IPS-18c (cell line): ENCODE results near the gene PIK3R5.

Experiments used
- H3K4me3 ChIP-seq: 2 replicates; pipeline ENCODE4 v1.7.0; 2013; ENCODE audit warnings: low read depth, mild to moderate bottlenecking, low read length, moderate library complexity; ENCODE audit not compliant: insufficient read depth
- H3K9me3 ChIP-seq: one replicate; pipeline ENCODE4 v1.6.1; 2013; ENCODE audit warnings: mild to moderate bottlenecking, low read length, moderate library complexity; ENCODE audit not compliant: control insufficient read depth, insufficient read depth

Gene PIK3R5

GRCh38 chr17:8961829-8962228 lies 3.7 kb downstream of the PIK3R5 start:
- Histone ChIP-seq H3K9me3 (no peaks in the 10 kb centered on the region), H3K4me3 (no peak overlapping the region)

DNA sequence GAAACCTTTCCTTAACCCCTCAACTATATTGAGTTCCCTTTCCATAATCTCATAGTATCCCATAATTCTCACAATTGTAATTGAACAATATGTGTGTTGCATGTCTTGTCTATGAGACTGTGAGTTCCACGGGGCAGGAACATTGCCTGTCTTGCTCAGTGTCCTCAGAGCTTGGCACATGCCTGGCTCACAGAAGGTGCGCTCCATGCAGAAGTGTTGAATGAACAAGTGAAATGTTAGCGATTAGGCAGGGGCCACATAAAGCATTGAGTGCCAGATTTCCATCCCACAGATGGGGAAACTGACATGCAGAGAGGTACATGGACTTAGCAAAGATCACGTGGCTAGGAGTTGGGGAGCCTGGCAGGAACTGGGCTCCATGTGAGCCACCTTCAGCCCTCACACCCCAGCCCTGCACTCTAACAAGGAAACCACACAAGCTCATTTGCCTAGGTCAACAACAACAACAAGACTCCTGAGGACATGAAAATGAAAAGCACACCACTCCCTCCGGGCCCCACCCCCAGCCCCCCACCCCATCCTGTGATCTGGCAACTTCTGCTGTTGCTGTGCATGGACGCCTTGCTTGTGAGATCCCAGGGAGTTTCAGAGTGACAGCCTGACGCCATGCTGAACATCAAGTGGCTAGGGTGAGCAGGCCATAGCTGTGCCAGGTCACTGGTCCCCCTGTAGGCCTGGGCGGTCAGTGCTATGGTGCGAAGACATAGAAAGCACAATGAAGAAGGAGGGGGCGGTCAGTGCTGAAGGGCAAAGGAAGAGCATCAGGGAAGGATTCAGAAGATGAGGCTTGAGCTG lies 5.0 kb downstream of the PIK3R5 start:
- Histone ChIP-seq H3K9me3 (no peaks in the 10 kb centered on the region), H3K4me3 (no peak overlapping the region; the same call in 1 of the 2 replicates)

GRCh38 chr17:8959312-8959918 lies 6.1 kb downstream of the PIK3R5 start:
- no peaks in the 10 kb centered on the region for H3K9me3 ChIP-seq
- no peak overlapping the region for H3K4me3 ChIP-seq

GRCh38 chr17:8957721-8958120 lies 7.8 kb downstream of the PIK3R5 start:
- H3K4me3 ChIP-seq: no peak overlapping the region

DNA sequence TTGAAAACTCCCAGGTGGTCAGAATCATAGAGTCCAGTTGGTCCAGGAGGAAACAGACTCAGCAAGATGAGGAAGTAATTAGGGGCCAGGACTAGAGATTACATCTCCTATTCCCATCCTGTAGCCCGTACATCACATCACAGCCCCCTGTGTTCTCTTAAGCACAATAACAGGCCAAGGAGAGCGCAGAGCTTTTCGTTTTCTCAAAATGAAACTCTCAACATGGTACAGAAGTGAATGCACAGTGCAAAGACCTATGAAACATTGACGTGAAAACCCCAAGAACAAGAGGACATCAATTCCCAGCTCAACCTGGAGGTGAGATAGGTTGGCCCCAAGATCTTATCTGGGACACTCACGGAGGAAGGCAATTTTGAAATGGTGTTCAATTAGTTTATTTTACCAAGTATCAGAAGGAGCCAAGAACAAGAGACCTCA lies 9.0 kb downstream of the PIK3R5 start:
- Histone ChIP-seq H3K4me3 (no peak overlapping the region), H3K9me3 (no peaks in the 10 kb centered on the region)

More at GRCh38 chr17:8957721-8958120, 7.8 kb downstream of the PIK3R5 start:
- H3K9me3 ChIP-seq: no peaks in the 10 kb centered on the region

GRCh38 chr17:8955021-8955959 lies 10.2 kb downstream of the PIK3R5 start:
- no peak overlapping the region for H3K4me3 ChIP-seq
- H3K9me3 ChIP-seq: no peaks in the 10 kb centered on the region

DNA sequence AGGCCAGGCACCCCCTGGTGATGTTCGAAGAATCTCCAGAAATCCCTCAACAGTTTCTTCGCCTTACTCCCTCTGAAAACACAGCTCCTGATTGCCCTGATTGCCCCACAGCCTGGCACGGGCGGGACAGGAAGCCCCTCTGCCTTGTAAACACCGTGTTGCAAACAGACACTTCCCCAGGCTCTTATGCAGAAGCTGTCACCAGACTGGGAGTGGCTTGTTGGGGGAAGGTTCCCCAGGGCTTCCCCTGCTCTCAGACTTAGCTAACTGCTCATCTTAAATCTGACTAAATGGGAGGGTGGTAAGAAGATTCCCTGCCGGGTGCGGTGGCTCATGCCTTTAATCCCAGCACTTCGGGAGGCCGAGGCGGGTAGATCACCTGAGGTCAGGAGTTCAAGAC lies 11.2 kb downstream of the PIK3R5 start:
- Histone ChIP-seq H3K9me3 (no peaks in the 10 kb centered on the region), H3K4me3 (no peak overlapping the region)

DNA sequence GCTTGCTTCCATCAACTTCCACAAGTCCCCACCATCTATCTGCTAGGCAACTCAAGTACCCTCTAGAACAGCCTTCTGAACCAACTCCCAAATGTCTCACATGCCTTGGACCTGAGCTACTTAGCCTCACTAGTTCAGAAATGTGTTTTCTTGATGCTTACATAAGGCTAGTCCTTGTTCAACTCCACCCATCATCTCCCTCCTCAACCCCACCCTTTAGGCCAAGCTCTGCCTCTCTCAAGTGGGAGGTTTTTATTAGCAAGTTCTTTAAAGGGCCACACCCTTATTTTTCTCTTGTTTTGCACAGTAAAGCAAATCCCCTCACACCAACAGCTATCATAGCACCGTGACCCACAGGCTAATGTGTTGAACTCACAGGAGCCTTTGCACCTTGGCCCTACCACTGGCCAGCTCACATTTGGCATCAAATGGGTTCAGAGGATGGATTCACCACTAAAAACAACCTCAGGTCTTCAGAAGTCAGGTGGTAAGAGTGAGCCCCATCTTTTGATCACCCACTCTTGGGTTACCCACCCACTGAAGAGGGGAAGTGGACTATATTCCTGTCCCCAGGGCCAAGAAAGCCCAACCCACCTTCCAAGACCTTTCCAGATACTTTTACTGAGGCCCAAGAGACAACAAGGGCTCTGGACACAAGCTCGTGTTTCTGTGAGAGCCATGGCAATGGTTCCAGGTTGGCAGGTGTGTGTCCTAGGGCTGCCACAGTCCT lies 12.2 kb downstream of the PIK3R5 start:
- no peak overlapping the region for H3K4me3 ChIP-seq
- H3K9me3 ChIP-seq: no peaks in the 10 kb centered on the region

GRCh38 chr17:8952191-8952590 lies 13.3 kb downstream of the PIK3R5 start:
- no peak overlapping the region for H3K4me3 ChIP-seq
- H3K9me3 ChIP-seq: no peaks in the 10 kb centered on the region

DNA sequence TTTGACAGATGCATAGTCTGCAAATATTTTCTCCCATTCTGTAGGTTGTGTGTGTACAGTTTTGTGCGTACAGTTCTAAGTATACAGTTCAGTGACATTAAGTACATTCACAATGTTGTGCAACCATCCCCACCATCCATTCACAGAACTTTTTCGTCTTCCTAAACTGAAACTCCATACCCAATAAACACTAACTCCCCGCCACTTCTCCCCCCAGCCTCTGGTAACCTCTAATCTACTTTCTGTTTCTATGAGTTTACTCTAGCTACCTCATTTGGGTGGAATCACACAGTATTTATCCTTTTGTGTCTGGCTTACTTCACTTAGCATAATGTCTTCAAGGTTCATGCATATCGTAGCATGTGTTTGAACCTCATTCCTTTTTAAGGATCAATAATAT lies 14.3 kb downstream of the PIK3R5 start:
- Histone ChIP-seq H3K9me3 (no peaks in the 10 kb centered on the region), H3K4me3 (no peak overlapping the region)

DNA sequence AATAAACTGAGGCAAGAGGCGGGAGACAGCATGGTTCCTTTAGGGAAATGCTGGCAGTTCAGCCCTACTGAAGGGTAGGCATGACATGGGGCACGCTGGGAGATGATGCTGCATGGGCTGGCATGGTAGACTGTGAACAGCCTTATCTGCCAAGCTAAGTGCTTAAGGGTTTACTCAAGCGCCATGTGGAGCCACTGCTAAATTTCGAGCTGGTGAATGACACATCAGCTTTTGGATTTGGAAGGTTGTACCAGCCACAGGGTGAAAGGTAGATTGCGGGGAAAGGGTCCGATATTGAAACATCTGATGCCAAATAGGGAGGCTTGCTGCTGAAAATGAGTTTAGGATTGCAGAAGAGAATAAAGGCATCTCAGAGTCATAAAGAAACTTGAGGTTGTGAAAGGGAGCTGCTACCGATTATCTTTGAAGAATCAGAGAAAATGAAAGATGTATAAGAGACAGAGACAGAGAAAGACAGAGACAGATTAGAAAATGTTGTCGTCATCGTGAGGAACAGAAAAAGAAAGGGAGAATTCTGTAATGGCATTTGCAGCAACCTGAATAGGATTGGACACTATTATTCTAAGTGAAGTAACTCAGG lies 16.3 kb downstream of the PIK3R5 start:
- H3K4me3 ChIP-seq: no peak overlapping the region

GRCh38 chr17:8948462-8948861 lies 17.0 kb downstream of the PIK3R5 start:
- H3K4me3 ChIP-seq: no peak overlapping the region
- H3K9me3 ChIP-seq: no peaks in the 10 kb centered on the region

More for the DNA sequence above, 16.3 kb downstream of the PIK3R5 start:
- H3K9me3 ChIP-seq: no peaks in the 10 kb centered on the region

DNA sequence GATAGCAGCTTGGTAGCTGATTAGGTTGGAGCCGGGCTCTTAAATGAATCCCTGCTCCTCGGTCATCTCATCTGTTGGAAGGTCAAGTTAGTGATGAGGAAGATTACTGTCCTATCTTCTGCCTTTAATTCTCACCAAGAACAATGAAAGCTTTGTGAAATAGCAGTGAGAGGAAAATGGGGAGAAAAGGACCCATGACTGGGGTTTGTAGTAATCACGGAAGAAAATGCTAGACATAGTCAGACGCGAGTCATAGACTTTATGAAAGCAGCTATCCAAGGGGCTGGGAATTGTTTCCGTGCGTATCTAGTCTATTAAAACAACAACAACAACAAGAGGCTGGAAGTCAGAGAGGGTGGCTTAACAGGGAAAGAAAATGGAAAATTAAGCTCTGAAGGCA lies 18.3 kb downstream of the PIK3R5 start:
- Histone ChIP-seq H3K4me3 (no peak overlapping the region), H3K9me3 (no peaks in the 10 kb centered on the region)

GRCh38 chr17:8946476-8946875 lies 19.0 kb downstream of the PIK3R5 start:
- no peaks in the 10 kb centered on the region for H3K9me3 ChIP-seq
- no peak overlapping the region for H3K4me3 ChIP-seq

GRCh38 chr17:8946071-8946470 lies 19.4 kb downstream of the PIK3R5 start:
- no peak overlapping the region for H3K4me3 ChIP-seq
- no peaks in the 10 kb centered on the region for H3K9me3 ChIP-seq

DNA sequence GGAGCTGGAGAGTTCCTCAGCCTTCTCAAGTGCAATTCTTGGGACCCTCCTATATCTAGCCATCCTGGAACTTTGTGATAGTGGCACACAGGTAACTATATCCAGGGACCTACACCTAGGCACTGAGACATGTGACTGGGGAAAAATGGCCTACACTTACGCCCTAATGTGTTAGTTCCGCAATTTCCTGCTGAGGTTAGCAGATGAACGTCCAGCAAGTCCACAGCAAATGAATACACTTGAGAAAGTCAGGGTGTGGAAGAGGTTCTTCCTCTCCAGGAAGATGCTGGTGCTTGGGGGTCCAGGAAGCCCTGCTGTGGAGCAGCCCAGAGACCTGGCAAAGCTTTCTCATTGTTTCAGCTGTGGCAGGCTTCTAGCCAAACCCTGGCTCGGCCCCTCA lies 20.8 kb downstream of the PIK3R5 start:
- Histone ChIP-seq H3K4me3 (no peak overlapping the region), H3K9me3 (no peaks in the 10 kb centered on the region)

- Histone ChIP-seq H3K4me3 (no peak overlapping the region), H3K9me3 (no peaks in the 10 kb centered on the region)
These were observed 21.4 kb downstream of the PIK3R5 start for GRCh38 chr17:8944083-8944482.
